Fibroblast of lung (primary cell): Measurements from ENCODE around the gene GMPS.

Experiments used
- EZH2 ChIP-seq: IDR thresholded peaks from 2 replicates; pipeline ENCODE4 v1.5.1; 2012; ENCODE audit warnings: low read length, control low read depth, mild to moderate bottlenecking; ENCODE audit errors: missing control alignments
- TF ChIP-seq, protein P1 (sequence below), 2 donors: IDR thresholded peaks in 1 of 2; conservative IDR thresholded peaks in 1 of 2; 1 replicate in 1 of 2; 2 replicates in 1 of 2; pipeline ENCODE4 v1.5.1; 2011 to 2012; ENCODE audit warnings: low read length in 2 of 2, control low read depth in 1 of 2, inconsistent platforms in 1 of 2, low read depth in 1 of 2, mild to moderate bottlenecking in 1 of 2

DNA sequence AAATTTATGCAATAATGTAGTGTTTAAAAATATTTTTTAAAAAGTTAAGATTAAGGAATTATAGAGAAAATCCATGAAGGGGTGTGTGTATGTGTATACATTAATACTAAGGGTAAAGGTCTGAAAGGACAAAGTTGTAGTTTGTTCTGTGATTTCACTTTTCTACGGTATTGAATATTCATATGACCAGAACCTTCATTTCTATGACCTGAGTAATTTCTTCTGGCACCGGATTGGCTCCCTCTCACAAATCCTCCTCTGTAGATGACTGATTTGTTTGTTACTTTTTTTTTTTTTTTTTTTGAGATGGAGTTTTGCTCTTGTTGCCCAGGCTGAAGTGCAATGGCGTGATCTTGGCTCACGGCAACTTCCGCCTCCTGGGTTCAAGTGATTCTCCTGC, 20.9 kb downstream of the GMPS start:
- TF ChIP-seq, protein P1, sequence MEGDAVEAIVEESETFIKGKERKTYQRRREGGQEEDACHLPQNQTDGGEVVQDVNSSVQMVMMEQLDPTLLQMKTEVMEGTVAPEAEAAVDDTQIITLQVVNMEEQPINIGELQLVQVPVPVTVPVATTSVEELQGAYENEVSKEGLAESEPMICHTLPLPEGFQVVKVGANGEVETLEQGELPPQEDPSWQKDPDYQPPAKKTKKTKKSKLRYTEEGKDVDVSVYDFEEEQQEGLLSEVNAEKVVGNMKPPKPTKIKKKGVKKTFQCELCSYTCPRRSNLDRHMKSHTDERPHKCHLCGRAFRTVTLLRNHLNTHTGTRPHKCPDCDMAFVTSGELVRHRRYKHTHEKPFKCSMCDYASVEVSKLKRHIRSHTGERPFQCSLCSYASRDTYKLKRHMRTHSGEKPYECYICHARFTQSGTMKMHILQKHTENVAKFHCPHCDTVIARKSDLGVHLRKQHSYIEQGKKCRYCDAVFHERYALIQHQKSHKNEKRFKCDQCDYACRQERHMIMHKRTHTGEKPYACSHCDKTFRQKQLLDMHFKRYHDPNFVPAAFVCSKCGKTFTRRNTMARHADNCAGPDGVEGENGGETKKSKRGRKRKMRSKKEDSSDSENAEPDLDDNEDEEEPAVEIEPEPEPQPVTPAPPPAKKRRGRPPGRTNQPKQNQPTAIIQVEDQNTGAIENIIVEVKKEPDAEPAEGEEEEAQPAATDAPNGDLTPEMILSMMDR (conservative IDR thresholded peaks at IDR 0.05 in 1 of 2, IDR thresholded peaks at IDR 0.05 in 1 of 2; ENCODE audit: low read depth in 1 of 2, low read length in 2 of 2): no peak
- no peak for TF ChIP-seq EZH2
